CD4-positive, CD25-positive, alpha-beta regulatory T cell (primary cell): ENCODE results near the gene KRTAP1-5. TPM values are rescaled to one million over a fixed set of nuclear protein-coding genes. Genes with fewer than 3 reads are reported as not detected.

Experiments used
- ATAC-seq, 2 donors: fragments of 150-1000 bp; cut with Tn5 transposase; one replicate each; pipeline ENCODE4 v1.10.0; 2021; ENCODE audit warnings: low read depth in 2 of 2, moderate number of reproducible peaks in 2 of 2, moderate library complexity in 1 of 2
- DNase-seq, 3 donors: peaks; one replicate each; pipeline versions ENCODE4 v3.0.0 to v3.0.0-alpha.2; 2012 to 2022; ENCODE audit warnings: mixed read lengths in 1 of 3
- H3K27ac ChIP-seq: one replicate; pipeline ENCODE4 v1.7.0; 2013; ENCODE audit warnings: mild to moderate bottlenecking, low read length; ENCODE audit not compliant: insufficient read depth, poor library complexity, severe bottlenecking
- H3K27me3 ChIP-seq: one replicate; pipeline ENCODE4 v1.7.0; 2013; ENCODE audit warnings: low read length; ENCODE audit not compliant: control insufficient read depth, insufficient read depth
- H3K36me3 ChIP-seq: one replicate; pipeline ENCODE4 v1.7.0; 2013; ENCODE audit warnings: mild to moderate bottlenecking, low read length, moderate library complexity; ENCODE audit not compliant: control insufficient read depth, insufficient read depth
- H3K4me1 ChIP-seq: 2 replicates; pipeline ENCODE4 v1.7.0; 2013; ENCODE audit warnings: mild to moderate bottlenecking, low read length; ENCODE audit not compliant: insufficient read depth, control insufficient read depth, poor library complexity, severe bottlenecking
- H3K4me3 ChIP-seq: one replicate; pipeline ENCODE4 v1.7.0; 2013; ENCODE audit warnings: low read depth, mild to moderate bottlenecking, low read length, moderate library complexity
- H3K9me3 ChIP-seq, 2 experiments: 1 replicate in 1 of 2; 2 replicates in 1 of 2; pipeline ENCODE4 v1.7.0; 2013; ENCODE audit warnings: low read length in 2 of 2, mild to moderate bottlenecking in 1 of 2, moderate library complexity in 1 of 2; ENCODE audit not compliant: control insufficient read depth in 2 of 2
- H3K27ac Mint-ChIP-seq, 3 donors: one replicate each; pipeline ENCODE4 v1.8.0; 2020 to 2022; ENCODE audit warnings: mild to moderate bottlenecking in 3 of 3, mixed read lengths in 3 of 3, moderate library complexity in 2 of 3
- H3K27me3 Mint-ChIP-seq: one replicate; pipeline ENCODE4 v1.8.0; 2022; ENCODE audit warnings: mild to moderate bottlenecking, mixed read lengths
- H3K36me3 Mint-ChIP-seq: one replicate; pipeline ENCODE4 v1.8.0; 2020; ENCODE audit warnings: mixed read lengths
- H3K4me1 Mint-ChIP-seq, 4 donors: one replicate each; pipeline ENCODE4 v1.8.0; 2020 to 2022; ENCODE audit warnings: mixed read lengths in 4 of 4, mild to moderate bottlenecking in 1 of 4
- H3K4me3 Mint-ChIP-seq, 4 donors: one replicate each; pipeline ENCODE4 v1.8.0; 2020 to 2022; ENCODE audit warnings: mild to moderate bottlenecking in 4 of 4, mixed read lengths in 4 of 4, moderate library complexity in 3 of 4
- H3K9me3 Mint-ChIP-seq, 7 donors: one replicate each; pipeline ENCODE4 v1.8.0; 2020 to 2022; ENCODE audit warnings: mixed read lengths in 7 of 7, mild to moderate bottlenecking in 3 of 7, moderate library complexity in 2 of 7
- polyA plus RNA-seq, 4 donors: library from polyadenylated mRNA; unstranded; fragments of 300-500 nt; fragmentation: Illumina TruSeq; gene quantifications; one replicate each; pipeline ENCODE4 v1.2.3, GENCODE V29; 2021
- total RNA-seq: library from RNA; stranded (reverse); gene quantifications from one replicate; pipeline ENCODE4 v1.2.3, GENCODE V29; 2022

KRTAP1-5 gene, protein sequence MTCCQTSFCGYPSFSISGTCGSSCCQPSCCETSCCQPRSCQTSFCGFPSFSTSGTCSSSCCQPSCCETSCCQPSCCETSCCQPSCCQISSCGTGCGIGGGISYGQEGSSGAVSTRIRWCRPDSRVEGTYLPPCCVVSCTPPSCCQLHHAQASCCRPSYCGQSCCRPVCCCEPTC
- not detected for total RNA-seq
- not detected for polyA plus RNA-seq

- Mint-ChIP-seq H3K4me3 (no peak within 1 kb of the TSS), H3K27ac (no peak within 1 kb of the TSS), H3K27me3 (peaks cover 40% of the 10 kb centered on the region), H3K36me3 (no peaks in the 10 kb centered on the region), H3K4me1 (no peaks in the 10 kb centered on the region), H3K9me3 (peaks cover 0 to 1% (median 0%) of the 10 kb centered on the region in 7 donors)
- no peaks in the 10 kb centered on the region for H3K4me1 ChIP-seq
- H3K4me3 ChIP-seq = no peak within 1 kb of the TSS
- peaks cover 2% of the 10 kb centered on the region for H3K27me3 ChIP-seq
- no peak within 1 kb of the TSS for H3K27ac ChIP-seq
- no peaks in the 10 kb centered on the region for H3K9me3 ChIP-seq
- ATAC-seq = no peak
- no peak for DNase-seq
- H3K36me3 ChIP-seq = no peaks in the 10 kb centered on the region
Measured at GRCh38 chr17:41026715-41027471, at the start of gene KRTAP1-5. KRTAP1-5 (minus strand) TSS chr17:41027208; CDS start chr17:41027155, 53 bp downstream.

GRCh38 chr17:41076788-41077187 is 49.8 kb upstream of the KRTAP1-5 start:
- DNase-seq (no peak), ATAC-seq (no peak)
- peaks cover 13% of the 10 kb centered on the region for H3K27me3 ChIP-seq
- H3K36me3 ChIP-seq = no peaks in the 10 kb centered on the region
- Mint-ChIP-seq H3K9me3 (peaks cover 0 to 3% (median 0%) of the 10 kb centered on the region in 7 donors), H3K27ac (no peak overlapping the region), H3K4me3 (no peak overlapping the region), H3K27me3 (peaks cover 25% of the 10 kb centered on the region), H3K36me3 (no peaks in the 10 kb centered on the region), H3K4me1 (peaks cover 0 to 2% (median 0%) of the 10 kb centered on the region in 4 donors)
- H3K4me1 ChIP-seq = no peaks in the 10 kb centered on the region
- no peak overlapping the region for H3K4me3 ChIP-seq
- no peaks in the 10 kb centered on the region for H3K9me3 ChIP-seq
- H3K27ac ChIP-seq = no peak overlapping the region

- Mint-ChIP-seq H3K36me3 (no peaks in the 10 kb centered on the region), H3K4me3 (no peak overlapping the region), H3K27ac (no peak overlapping the region), H3K4me1 (peaks cover 0 to 2% (median 0%) of the 10 kb centered on the region in 4 donors), H3K27me3 (peaks cover 21% of the 10 kb centered on the region), H3K9me3 (peaks cover 0 to 3% (median 0%) of the 10 kb centered on the region in 7 donors)
- H3K4me3 ChIP-seq = no peak overlapping the region
- H3K27ac ChIP-seq = no peak overlapping the region
- H3K36me3 ChIP-seq = no peaks in the 10 kb centered on the region
- ATAC-seq = no peak
- DNase-seq = no peak
- H3K9me3 ChIP-seq = no peaks in the 10 kb centered on the region
- peaks cover 10% of the 10 kb centered on the region for H3K27me3 ChIP-seq
- H3K4me1 ChIP-seq = no peaks in the 10 kb centered on the region
Measured at GRCh38 chr17:41073676-41074075, 46.7 kb upstream of the KRTAP1-5 start.

GRCh38 chr17:41071606-41072360 is 44.8 kb upstream of the KRTAP1-5 start:
- no peaks in the 10 kb centered on the region for H3K36me3 ChIP-seq
- H3K36me3 Mint-ChIP-seq = no peaks in the 10 kb centered on the region
- DNase-seq = no peak
- H3K4me3 ChIP-seq = no peak overlapping the region
- no peak overlapping the region for H3K27ac ChIP-seq
- no peak for ATAC-seq
- no peaks in the 10 kb centered on the region for H3K4me1 ChIP-seq
- H3K4me1 Mint-ChIP-seq = peaks cover 0 to 2% (median 0%) of the 10 kb centered on the region in 4 donors
- H3K9me3 ChIP-seq = no peaks in the 10 kb centered on the region
- H3K27ac Mint-ChIP-seq = peak overlapping the region in 1 of 3 donors; percentile 33
- peaks cover 13% of the 10 kb centered on the region for H3K27me3 Mint-ChIP-seq
- peaks cover 7% of the 10 kb centered on the region for H3K27me3 ChIP-seq
- H3K4me3 Mint-ChIP-seq = no peak overlapping the region
- H3K9me3 Mint-ChIP-seq = peaks cover 0 to 1% (median 0%) of the 10 kb centered on the region in 7 donors

GRCh38 chr17:41069031-41069430 is 42.0 kb upstream of the KRTAP1-5 start:
- Histone ChIP-seq H3K27me3 (no peaks in the 10 kb centered on the region), H3K27ac (no peak overlapping the region), H3K4me3 (no peak overlapping the region), H3K36me3 (no peaks in the 10 kb centered on the region), H3K4me1 (no peaks in the 10 kb centered on the region), H3K9me3 (no peaks in the 10 kb centered on the region)
- Mint-ChIP-seq H3K27me3 (no peaks in the 10 kb centered on the region), H3K4me1 (peaks cover 0 to 2% (median 0%) of the 10 kb centered on the region in 4 donors), H3K36me3 (no peaks in the 10 kb centered on the region), H3K27ac (no peak overlapping the region), H3K9me3 (no peaks in the 10 kb centered on the region), H3K4me3 (no peak overlapping the region)
- DNase-seq = no peak
- ATAC-seq = no peak

GRCh38 chr17:41067281-41067680 is 40.3 kb upstream of the KRTAP1-5 start:
- Mint-ChIP-seq H3K4me1 (peaks cover 0 to 1% (median 0%) of the 10 kb centered on the region in 4 donors), H3K36me3 (no peaks in the 10 kb centered on the region), H3K27me3 (peaks cover 2% of the 10 kb centered on the region), H3K27ac (peak overlapping the region in 1 of 3 donors; percentile 5), H3K4me3 (no peak overlapping the region), H3K9me3 (no peaks in the 10 kb centered on the region)
- H3K36me3 ChIP-seq = no peaks in the 10 kb centered on the region
- no peak for DNase-seq
- H3K27me3 ChIP-seq = peaks cover 4% of the 10 kb centered on the region
- no peak for ATAC-seq
- H3K9me3 ChIP-seq = no peaks in the 10 kb centered on the region
- no peaks in the 10 kb centered on the region for H3K4me1 ChIP-seq
- no peak overlapping the region for H3K27ac ChIP-seq
- no peak overlapping the region for H3K4me3 ChIP-seq

- Histone ChIP-seq H3K36me3 (no peaks in the 10 kb centered on the region), H3K4me1 (no peaks in the 10 kb centered on the region), H3K4me3 (no peak within 1 kb of the TSS), H3K27me3 (peaks cover 10% of the 10 kb centered on the region), H3K27ac (no peak within 1 kb of the TSS), H3K9me3 (no peaks in the 10 kb centered on the region)
- Mint-ChIP-seq H3K27ac (no peak within 1 kb of the TSS), H3K9me3 (no peaks in the 10 kb centered on the region), H3K4me3 (no peak within 1 kb of the TSS), H3K36me3 (no peaks in the 10 kb centered on the region), H3K4me1 (no peaks in the 10 kb centered on the region), H3K27me3 (peaks cover 9% of the 10 kb centered on the region)
- DNase-seq (no peak), ATAC-seq (no peak)
Measured at GRCh38 chr17:41065829-41066624, 39.0 kb upstream of the KRTAP1-5 start, which contains the start of gene KRTAP2-4. KRTAP2-4 (minus strand) TSS chr17:41065879; CDS start chr17:41065845, 34 bp downstream.
